Heart left ventricle (tissue), 16 donors: ENCODE data around the gene TBXA2R. TPM values are rescaled to one million over a fixed set of nuclear protein-coding genes. Genes with fewer than 3 reads are reported as not detected.

Experiments
- ATAC-seq, 4 donors: fragments of 200-7000 bp; cut with Tn5 transposase; one replicate each; pipeline ENCODE4 v1.9.1; 2020 to 2022; ENCODE audit warnings: moderate library complexity in 4 of 4, mild to moderate bottlenecking in 3 of 4, moderate number of reproducible peaks in 1 of 4
- DNase-seq, 5 donors: peaks; one replicate each; pipeline ENCODE4 v3.0.0-alpha.2; 2020
- H3K27ac ChIP-seq, 12 donors: fragments of 200-600 bp; sonication (generic) in 4 of 12; one replicate each; pipeline versions ENCODE4 v1.5.0 to v1.8.0; 2016 to 2022; ENCODE audit warnings: mild to moderate bottlenecking in 2 of 12
- H3K27me3 ChIP-seq, 9 donors: fragments of 200-600 bp; sonication (generic) in 2 of 9; one replicate each; pipeline versions ENCODE4 v1.5.1 to v1.8.0; 2016 to 2022; ENCODE audit warnings: mild to moderate bottlenecking in 3 of 9
- H3K36me3 ChIP-seq, 9 donors: fragments of 200-600 bp; sonication (generic) in 2 of 9; one replicate each; pipeline versions ENCODE4 v1.5.0 to v1.8.0; 2018 to 2022; ENCODE audit warnings: mild to moderate bottlenecking in 2 of 9
- H3K4me1 ChIP-seq, 12 donors: fragments of 200-600 bp; sonication (generic) in 4 of 12; one replicate each; pipeline versions ENCODE4 v1.5.0 to v1.8.0; 2016 to 2022; ENCODE audit warnings: mild to moderate bottlenecking in 3 of 12
- H3K4me3 ChIP-seq, 12 donors: fragments of 200-600 bp; sonication (generic) in 4 of 12; one replicate each; pipeline versions ENCODE4 v1.5.0 to v1.8.0; 2017 to 2022; ENCODE audit warnings: mild to moderate bottlenecking in 9 of 12, moderate library complexity in 4 of 12
- H3K9me3 ChIP-seq, 12 donors: fragments of 200-600 bp; sonication (generic) in 4 of 12; one replicate each; pipeline versions ENCODE4 v1.5.0 to v1.8.0; 2016 to 2022; ENCODE audit warnings: mild to moderate bottlenecking in 1 of 12
- POLR2A ChIP-seq, 2 donors: fragments of 450-650 bp; IDR thresholded peaks; one replicate each; pipeline ENCODE4 v1.6.1; 2017; ENCODE audit warnings: antibody characterized with exemption in 2 of 2, mild to moderate bottlenecking in 2 of 2, moderate library complexity in 2 of 2
- WGBS, 4 donors: extraction: QIAGEN DNeasy Blood & Tissue Kit in 2 of 4; methylation state at CpG; one replicate each; pipeline versions ENCODE4 v1.1.5 to v1.1.7; 2013 to 2018; 5-methylcytosine and 5-hydroxymethylcytosine counted together
- intact Hi-C, 10 donors: fragments of 100-400 bp; cut with DNase I; formaldehyde crosslinking; loops; one replicate each; pipeline versions ENCODE4 v1.11.1 to v1.14.2; 2022
- polyA plus RNA-seq, 2 donors: library from polyadenylated mRNA; stranded (reverse); fragments of 200-250 nt; gene quantifications; one replicate each; pipeline ENCODE4 v1.2.3, GENCODE V29; 2013
- total RNA-seq, 9 donors: library from RNA; depleted of rRNA in 2 of 9; stranded (reverse); fragments of >200 nt in 2 of 9; fragmentation: NEBNext Ultra II Directional in 3 of 9; extraction: Animal tissue kit (Norgen Biotek cat#: 25700) in 3 of 9; gene quantifications; one replicate each; pipeline versions ENCODE4 v1.1.0 to v1.2.4, GENCODE V29; 2016 to 2023
- TF ChIP-seq, protein P1 (sequence below), 12 donors: fragments of 200-600 bp; sonication (generic) in 4 of 12; IDR thresholded peaks; one replicate each; pipeline versions ENCODE4 v1.5.0 to v1.8.0; 2018 to 2022; ENCODE audit warnings: antibody characterized with exemption in 12 of 12, mild to moderate bottlenecking in 5 of 12
- donor health status: ischemic (EF 13 %, LVEDD 7.1; RV severe dilation, severe dysfunction).
- donor health status: healthy with polysubstance abuse.
- donor health status: DM: no; HTN: yes; CAD: no.
- donor health status: DM: no; HTN: no; CAD: no.
- donor health status: ischemic (EF 25% LVEDD 6.9; RV normal size, moderate dysfunction).
- donor health status: ischemic (EF 25% LVEDD 5.7; RV mildly dilated, moderate dysfunction).
- donor health status: healthy.
- donor health status: DM: yes; HTN: yes; CAD: no.
- donor health status: ischemic (EF 35%, LVEDD 5.7; RV mildly dilated, moderate dysfunction).
- donor health status: nonischemic (EF 11% LVEDD 7.7; RV severe dilation, severe dysfunction).
- donor health status: DM: yes; HTN: yes; CAD: no.
- donor health status: PGD.
- donor health status: ischemic (EF 29% LVEDD 5.4; RV normal size, mild dysfunction).
- donor health status: nonischemic (EF 23%, LVEDD 6.1; RV moderate dilation, normal function).

Gene TBXA2R
- total and polyA plus RNA-seq, 11 donors: 1.9 to 5.1 (median 2.9) TPM

DNA sequence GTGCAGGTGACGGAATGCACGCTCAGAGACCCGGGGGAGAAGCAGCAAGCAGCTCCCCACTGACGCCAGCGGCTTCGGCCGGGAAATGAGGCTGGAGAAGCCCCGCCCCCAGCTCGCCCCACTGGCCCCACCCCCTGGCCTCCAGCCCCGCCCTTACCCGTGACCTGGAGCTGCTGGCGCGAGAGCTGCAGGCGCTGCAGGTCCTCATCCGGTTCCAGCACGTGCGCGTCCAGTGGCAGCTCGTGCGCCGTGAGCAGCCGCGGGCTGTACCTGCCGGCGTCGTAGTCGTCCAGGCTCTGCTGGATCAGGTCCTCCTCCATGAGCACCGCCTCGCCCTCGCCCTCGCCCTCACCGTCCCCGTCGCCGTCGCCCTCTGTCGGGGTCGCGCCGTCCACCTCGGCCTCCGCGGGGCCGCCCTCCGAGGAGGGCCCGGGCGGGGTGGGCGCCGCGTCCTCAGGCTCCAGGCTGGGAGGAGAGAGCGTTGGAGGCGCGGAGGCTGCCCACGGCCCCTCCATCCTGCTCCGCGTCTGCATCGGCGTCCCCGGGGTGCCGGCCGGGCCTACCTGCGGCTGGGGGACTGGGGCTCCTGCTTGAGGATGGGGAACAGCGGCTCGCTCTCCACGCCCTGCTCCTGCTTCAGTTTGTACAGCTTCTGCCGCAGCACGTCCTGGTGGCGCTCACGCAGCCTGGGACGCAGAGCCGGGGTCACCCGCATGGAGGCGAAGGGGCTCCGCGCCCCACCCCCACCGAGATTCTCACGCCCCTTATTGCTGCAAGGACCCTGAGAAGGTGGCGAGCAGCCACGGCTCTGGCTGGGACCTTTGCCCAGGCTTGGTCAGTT, 6.4 kb upstream of the TBXA2R start:
- TF ChIP-seq POLR2A (IDR thresholded peaks at IDR 0.05): no peak
- Histone ChIP-seq H3K4me1 (peaks cover 5 to 33% (median 19%) of the 10 kb centered on the region in 12 donors), H3K9me3 (no peaks in the 10 kb centered on the region), H3K4me3 (no peak overlapping the region), H3K36me3 (peaks cover 0 to 56% (median 25%) of the 10 kb centered on the region in 9 donors), H3K27me3 (no peaks in the 10 kb centered on the region), H3K27ac (peak overlapping the region in 1 of 12 donors; percentile 17)
- intact Hi-C loops: loop anchor here in 2 of 10 donors (10.0 kb wide), 2 partner anchors 58 to 308 kb away; partner anchors contain the start of gene MFSD12 (in 1 of the 2)
- WGBS, 4 donors: 87 to 89% (median 88%) methylated on average over 57 to 79 of the region's 79 CpGs
- DNase-seq (peak in 1 of 5 donors; percentile 62), ATAC-seq (no peak)

DNA sequence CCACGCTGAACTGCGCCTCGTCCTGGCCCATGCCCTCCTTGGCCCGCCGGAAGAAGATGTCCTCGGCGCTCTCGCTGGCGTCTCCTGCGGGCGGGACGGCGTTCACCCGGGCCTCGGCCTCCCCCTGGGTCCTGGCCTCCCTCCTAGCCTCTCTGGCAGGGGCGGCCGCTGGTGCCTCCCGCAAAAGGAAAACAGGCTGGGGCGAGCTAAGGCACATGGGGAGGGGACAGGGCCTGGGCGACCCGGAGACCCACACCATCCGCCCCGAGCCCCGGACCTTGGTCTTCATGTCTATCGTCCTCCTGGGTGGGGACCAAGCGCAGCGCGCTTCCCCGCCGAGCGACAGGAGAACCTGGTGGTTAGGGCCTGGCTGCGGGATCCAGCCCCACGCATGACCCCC, 5.7 kb upstream of the TBXA2R start:
- DNase-seq (peak in 1 of 5 donors; percentile 45), ATAC-seq (no peak)
- no peak for TF ChIP-seq POLR2A (IDR thresholded peaks at IDR 0.05)
- TF ChIP-seq, protein P1, sequence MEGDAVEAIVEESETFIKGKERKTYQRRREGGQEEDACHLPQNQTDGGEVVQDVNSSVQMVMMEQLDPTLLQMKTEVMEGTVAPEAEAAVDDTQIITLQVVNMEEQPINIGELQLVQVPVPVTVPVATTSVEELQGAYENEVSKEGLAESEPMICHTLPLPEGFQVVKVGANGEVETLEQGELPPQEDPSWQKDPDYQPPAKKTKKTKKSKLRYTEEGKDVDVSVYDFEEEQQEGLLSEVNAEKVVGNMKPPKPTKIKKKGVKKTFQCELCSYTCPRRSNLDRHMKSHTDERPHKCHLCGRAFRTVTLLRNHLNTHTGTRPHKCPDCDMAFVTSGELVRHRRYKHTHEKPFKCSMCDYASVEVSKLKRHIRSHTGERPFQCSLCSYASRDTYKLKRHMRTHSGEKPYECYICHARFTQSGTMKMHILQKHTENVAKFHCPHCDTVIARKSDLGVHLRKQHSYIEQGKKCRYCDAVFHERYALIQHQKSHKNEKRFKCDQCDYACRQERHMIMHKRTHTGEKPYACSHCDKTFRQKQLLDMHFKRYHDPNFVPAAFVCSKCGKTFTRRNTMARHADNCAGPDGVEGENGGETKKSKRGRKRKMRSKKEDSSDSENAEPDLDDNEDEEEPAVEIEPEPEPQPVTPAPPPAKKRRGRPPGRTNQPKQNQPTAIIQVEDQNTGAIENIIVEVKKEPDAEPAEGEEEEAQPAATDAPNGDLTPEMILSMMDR (IDR thresholded peaks at IDR 0.05): no peak
- Histone ChIP-seq H3K4me1 (peaks cover 5 to 35% (median 20%) of the 10 kb centered on the region in 12 donors), H3K27me3 (no peaks in the 10 kb centered on the region), H3K4me3 (no peak overlapping the region), H3K36me3 (peaks cover 0 to 53% (median 25%) of the 10 kb centered on the region in 9 donors), H3K9me3 (no peaks in the 10 kb centered on the region), H3K27ac (no peak overlapping the region)
- intact Hi-C loops: loop anchor here in 2 of 10 donors (10.0 kb wide), 2 partner anchors 58 to 308 kb away; partner anchors contain the start of gene MFSD12 (in 1 of the 2)
- 96 to 97% (median 97%) methylated on average over 31 to 33 of the region's 33 CpGs for WGBS, 4 donors

DNA sequence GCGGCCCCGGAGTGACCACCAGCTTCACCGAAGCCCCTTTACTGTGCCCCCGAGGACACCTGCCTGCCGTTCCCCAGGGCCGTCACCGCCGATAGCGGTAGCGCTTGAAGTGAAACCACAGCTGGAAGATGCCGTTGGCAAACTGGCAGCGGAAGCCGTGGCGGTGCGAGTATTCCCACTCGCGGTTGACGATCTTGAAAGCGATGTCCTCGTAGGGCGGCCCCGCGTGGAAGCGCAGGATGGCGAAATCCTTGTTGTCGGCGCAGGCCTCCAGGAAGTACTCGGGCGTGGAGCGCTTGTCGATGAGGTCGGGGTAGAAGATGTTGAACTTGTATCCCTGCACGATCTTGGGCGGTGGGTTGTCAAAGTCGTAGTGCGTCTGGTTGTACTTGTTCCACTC, 5.2 kb upstream of the TBXA2R start:
- H3K36me3 ChIP-seq: peaks cover 0 to 48% (median 24%) of the 10 kb centered on the region in 9 donors

More for the DNA sequence above, 5.2 kb upstream of the TBXA2R start:
- Histone ChIP-seq H3K4me3 (no peak overlapping the region), H3K27me3 (peaks cover 0 to 4% (median 0%) of the 10 kb centered on the region in 9 donors), H3K4me1 (peaks cover 5 to 37% (median 25%) of the 10 kb centered on the region in 12 donors), H3K9me3 (no peaks in the 10 kb centered on the region), H3K27ac (no peak overlapping the region)
- 92 to 97% (median 96%) methylated on average over 35 to 36 of the region's 36 CpGs for WGBS, 4 donors
- ATAC-seq: no peak
- intact Hi-C loops: loop anchor here in 2 of 10 donors (10.0 kb wide), 2 partner anchors 57 to 307 kb away; partner anchors contain the start of gene MFSD12 (in 1 of the 2)
- DNase-seq: peak in 1 of 5 donors; percentile 57
- TF ChIP-seq, protein P1 (IDR thresholded peaks at IDR 0.05): no peak
- no peak for TF ChIP-seq POLR2A (IDR thresholded peaks at IDR 0.05)
